H9 (cell line): ENCODE results near the gene COL8A1. TPM values are rescaled to one million over a fixed set of nuclear protein-coding genes. Genes with fewer than 3 reads are reported as not detected.
A peak's percentile ranks its signal among the peaks of the same experiment; 100 is the strongest.

Source experiments
- DNase-seq: peaks from one replicate; pipeline ENCODE4 v3.0.0-alpha.2; 2017
- H2AFZ ChIP-seq: one replicate; pipeline ENCODE4 v1.6.1; 2013; ENCODE audit warnings: mild to moderate bottlenecking, low read length, control low read depth, moderate library complexity
- H2AK5ac ChIP-seq: 2 replicates; pipeline ENCODE4 v1.6.1; 2013; ENCODE audit warnings: low read length, control low read depth, mixed read lengths; ENCODE audit not compliant: insufficient read length
- H2BK120ac ChIP-seq: one replicate; pipeline ENCODE4 v1.6.1; 2013; ENCODE audit warnings: low read depth, mild to moderate bottlenecking, low read length, control low read depth, inconsistent platforms; ENCODE audit not compliant: poor library complexity, severe bottlenecking
- H2BK12ac ChIP-seq: 2 replicates; pipeline ENCODE4 v1.6.1; 2013; ENCODE audit warnings: low read length, control low read depth, mixed read lengths, low read depth; ENCODE audit not compliant: insufficient read length
- H2BK15ac ChIP-seq: 2 replicates; pipeline ENCODE4 v1.6.1; 2013; ENCODE audit warnings: low read depth, low read length, control low read depth
- H2BK20ac ChIP-seq: one replicate; pipeline ENCODE4 v1.6.1; 2013; ENCODE audit warnings: low read depth, mild to moderate bottlenecking, low read length, control low read depth, inconsistent platforms; ENCODE audit not compliant: poor library complexity, severe bottlenecking
- H2BK5ac ChIP-seq: 2 replicates; pipeline ENCODE4 v1.6.1; 2013; ENCODE audit warnings: low read length, control low read depth, mixed read lengths; ENCODE audit not compliant: insufficient read length
- H3K14ac ChIP-seq: 2 replicates; pipeline ENCODE4 v1.6.1; 2013; ENCODE audit warnings: low read length, control low read depth; ENCODE audit not compliant: insufficient read depth
- H3K18ac ChIP-seq: 2 replicates; pipeline ENCODE4 v1.6.1; 2013; ENCODE audit warnings: low read depth, mild to moderate bottlenecking, mixed read lengths, low read length, control low read depth; ENCODE audit not compliant: insufficient read length
- H3K23ac ChIP-seq: 2 replicates; pipeline ENCODE4 v1.6.1; 2013; ENCODE audit warnings: low read length, control low read depth, mixed read lengths, low read depth; ENCODE audit not compliant: insufficient read length
- H3K23me2 ChIP-seq: 2 replicates; pipeline ENCODE4 v1.6.1; 2013; ENCODE audit warnings: low read depth, mild to moderate bottlenecking, mixed read lengths, low read length, control low read depth; ENCODE audit not compliant: insufficient read length, poor library complexity, severe bottlenecking
- H3K27ac ChIP-seq: 2 replicates; pipeline ENCODE4 v1.5.1; 2013; ENCODE audit warnings: low read length, control low read depth, mixed read lengths, low read depth; ENCODE audit not compliant: insufficient read length
- H3K27me3 ChIP-seq: 2 replicates; pipeline ENCODE4 v1.6.1; 2013; ENCODE audit warnings: low read length, control low read depth, inconsistent platforms; ENCODE audit not compliant: insufficient read depth
- H3K4ac ChIP-seq: 2 replicates; pipeline ENCODE4 v1.6.1; 2013; ENCODE audit warnings: low read depth, mild to moderate bottlenecking, control low read depth, inconsistent platforms, low read length, moderate library complexity
- H3K4me1 ChIP-seq: 2 replicates; pipeline ENCODE4 v1.6.1; 2013; ENCODE audit warnings: low read length, control low read depth, inconsistent platforms; ENCODE audit not compliant: insufficient read depth
- H3K4me2 ChIP-seq: 2 replicates; pipeline ENCODE4 v1.6.1; 2013; ENCODE audit warnings: low read length, control low read depth, mixed read lengths; ENCODE audit not compliant: insufficient read length, insufficient read depth
- H3K56ac ChIP-seq: 2 replicates; pipeline ENCODE4 v1.6.1; 2013; ENCODE audit warnings: low read depth, mild to moderate bottlenecking, mixed read lengths, low read length, control low read depth; ENCODE audit not compliant: insufficient read length
- H3K79me1 ChIP-seq: 2 replicates; pipeline ENCODE4 v1.6.1; 2013; ENCODE audit warnings: low read depth, mild to moderate bottlenecking, moderate library complexity, low read length, control low read depth, inconsistent platforms; ENCODE audit not compliant: insufficient read depth, poor library complexity, severe bottlenecking
- H3K79me2 ChIP-seq: 2 replicates; pipeline ENCODE4 v1.6.1; 2013; ENCODE audit warnings: low read length, control low read depth, inconsistent platforms; ENCODE audit not compliant: insufficient read depth
- H3K9ac ChIP-seq: 2 replicates; pipeline ENCODE4 v1.6.1; 2013; ENCODE audit warnings: low read length, control low read depth, mixed read lengths; ENCODE audit not compliant: insufficient read length; ENCODE audit errors: extremely low read depth
- H3K9me3 ChIP-seq: one replicate; pipeline ENCODE4 v1.6.1; 2013; ENCODE audit warnings: low read depth, low read length, inconsistent platforms; ENCODE audit not compliant: control insufficient read depth
- H3T11ph ChIP-seq: one replicate; pipeline ENCODE4 v1.6.1; 2013; ENCODE audit warnings: mild to moderate bottlenecking, low read length, control low read depth, inconsistent platforms
- H4K20me1 ChIP-seq: one replicate; pipeline ENCODE4 v1.6.1; 2013; ENCODE audit not compliant: control insufficient read depth, insufficient read length, insufficient read depth
- H4K5ac ChIP-seq: 2 replicates; pipeline ENCODE4 v1.6.1; 2013; ENCODE audit warnings: low read depth, mild to moderate bottlenecking, mixed read lengths, low read length, control low read depth; ENCODE audit not compliant: insufficient read length
- H4K8ac ChIP-seq: replicated peaks from 2 replicates; pipeline ENCODE4 v1.6.1; 2013; ENCODE audit warnings: low read length, control low read depth, mixed read lengths, low read depth; ENCODE audit not compliant: insufficient read length
- H4K91ac ChIP-seq: 2 replicates; pipeline ENCODE4 v1.6.1; 2013; ENCODE audit warnings: low read depth, mild to moderate bottlenecking, moderate library complexity, mixed read lengths, low read length, control low read depth; ENCODE audit not compliant: insufficient read length
- H3K27ac Mint-ChIP-seq, 3 experiments: 2 replicates in 2 of 3; 3 replicates in 1 of 3; pipeline ENCODE4 v1.8.0; 2020 to 2021; ENCODE audit warnings: mixed read lengths in 3 of 3, mild to moderate bottlenecking in 1 of 3, moderate library complexity in 1 of 3
- H3K27me3 Mint-ChIP-seq: 2 replicates; pipeline ENCODE4 v1.8.0; 2021; ENCODE audit warnings: low read depth, mild to moderate bottlenecking, moderate library complexity, mixed read lengths
- H3K36me3 Mint-ChIP-seq, 3 experiments: 2 replicates in 2 of 3; 3 replicates in 1 of 3; pipeline ENCODE4 v1.8.0; 2020 to 2021; ENCODE audit warnings: low read depth in 3 of 3, mixed read lengths in 3 of 3; ENCODE audit not compliant: insufficient read depth in 1 of 3
- H3K4me1 Mint-ChIP-seq, 2 experiments: 2 replicates each; pipeline ENCODE4 v1.8.0; 2020; ENCODE audit warnings: mixed read lengths in 2 of 2
- H3K4me3 Mint-ChIP-seq, 2 experiments: 2 replicates in 1 of 2; 3 replicates in 1 of 2; pipeline ENCODE4 v1.8.0; 2020 to 2021; ENCODE audit warnings: mild to moderate bottlenecking in 2 of 2, mixed read lengths in 2 of 2, moderate library complexity in 1 of 2
- H3K9me3 Mint-ChIP-seq, 2 experiments: 2 replicates in 1 of 2; 3 replicates in 1 of 2; pipeline ENCODE4 v1.8.0; 2020; ENCODE audit warnings: mild to moderate bottlenecking in 2 of 2, mixed read lengths in 2 of 2, moderate library complexity in 1 of 2
- WGBS: extraction: QIAGEN DNeasy Blood & Tissue Kit; methylation state at CpG from one replicate; pipeline ENCODE4 v1.1.7; 2013; ENCODE audit warnings: missing lambda C conversion rate, low lambda C conversion rate, mixed read lengths; ENCODE audit not compliant: insufficient read length; ENCODE audit errors: extremely low coverage; 5-methylcytosine and 5-hydroxymethylcytosine counted together
- total RNA-seq: library from RNA; stranded (reverse); gene quantifications from 2 replicates; pipeline ENCODE4 v1.2.1, GENCODE V29; 2021
- TF ChIP-seq, protein P1 (sequence below): fragments of 200-600 bp; sonication (generic); conservative IDR thresholded peaks from 3 replicates; pipeline ENCODE4 v1.8.0; 2021; ENCODE audit warnings: antibody characterized with exemption, mild to moderate bottlenecking

The COL8A1 gene
- total RNA-seq, 1 experiment from 2014 or later, result 0.17 TPM

DNA sequence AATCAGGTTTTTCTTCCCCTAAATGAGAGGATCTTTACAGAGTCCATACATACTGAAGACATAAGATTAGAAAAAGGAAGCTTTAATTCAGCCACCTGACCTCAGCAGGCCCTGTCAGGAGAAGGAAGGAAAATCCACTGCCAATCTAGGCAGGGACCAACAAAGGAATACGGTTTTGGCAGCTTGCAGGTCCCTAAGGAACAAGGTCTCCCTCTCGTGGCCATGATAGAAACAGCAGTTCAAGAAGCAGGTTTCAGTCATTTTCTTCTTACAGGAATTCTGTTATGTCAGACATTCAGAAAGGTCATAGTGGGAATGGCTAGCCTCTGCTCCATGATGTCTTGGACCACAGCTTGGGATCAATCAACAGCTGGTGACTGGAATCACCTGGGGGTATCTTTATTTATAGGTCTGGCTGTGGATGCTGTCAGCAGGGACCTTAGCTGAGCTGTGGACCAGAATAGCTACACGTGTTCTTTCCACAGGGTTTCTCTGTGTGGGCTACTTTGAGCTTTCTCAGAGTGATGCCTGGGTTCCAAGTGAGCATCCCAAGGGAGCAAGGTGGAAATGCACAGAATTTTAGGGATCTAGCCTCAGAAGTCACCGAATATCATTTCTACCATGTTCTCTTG lies 169.9 kb downstream of the COL8A1 start:
- H4K20me1 ChIP-seq, result no peaks in the 10 kb centered on the region
- H2BK5ac ChIP-seq, result no peak overlapping the region
- H3K27ac ChIP-seq, result no peak overlapping the region
- H4K91ac ChIP-seq, result no peak overlapping the region
- no peak overlapping the region for H2BK15ac ChIP-seq
- H3K14ac ChIP-seq, result no peak overlapping the region
- H3K23ac ChIP-seq, result no peak overlapping the region
- no peak overlapping the region for H3T11ph ChIP-seq
- no peaks in the 10 kb centered on the region for H3K23me2 ChIP-seq
- no peaks in the 10 kb centered on the region; the same call in 1 of the 2 replicates for H3K27me3 ChIP-seq
- no peaks in the 10 kb centered on the region for H3K79me2 ChIP-seq
- WGBS, result no CpG with 5 or more reads among the region's 4 CpGs
- no peaks in the 10 kb centered on the region for H3K79me1 ChIP-seq
- peaks cover 30 to 34% of the 10 kb centered on the region in 2 experiments for H3K9me3 Mint-ChIP-seq
- no peak overlapping the region for H2AK5ac ChIP-seq
- H2BK12ac ChIP-seq, result no peak overlapping the region
- H3K4me2 ChIP-seq, result no peak overlapping the region
- no peak overlapping the region for H3K4me3 Mint-ChIP-seq
- H3K4me1 Mint-ChIP-seq, result 0 out of 4 replicates have a peak, but pooled peaks cover 0 to 2% of the 10 kb centered on the region in 2 experiments
- H3K4me1 ChIP-seq, result no peaks in the 10 kb centered on the region
- no peak overlapping the region for H3K56ac ChIP-seq
- no peak overlapping the region for H3K9ac ChIP-seq
- H2AFZ ChIP-seq, result no peak overlapping the region
- peaks cover 3% of the 10 kb centered on the region for H3K27me3 Mint-ChIP-seq
- H2BK120ac ChIP-seq, result no peak overlapping the region
- no peak overlapping the region for H4K8ac ChIP-seq
- peaks cover 12 to 24% (median 19%) of the 10 kb centered on the region in 3 experiments for H3K36me3 Mint-ChIP-seq
- H3K27ac Mint-ChIP-seq, result peak overlapping the region in 1 of 3 experiments; percentile 40; a peak in 1 of 7 replicates
- no peak overlapping the region for H2BK20ac ChIP-seq
- peaks cover 21% of the 10 kb centered on the region for H3K9me3 ChIP-seq
- no peak overlapping the region for H3K18ac ChIP-seq
- peak; percentile 71 for DNase-seq
- no peak overlapping the region for H3K4ac ChIP-seq
- TF ChIP-seq, protein P1, sequence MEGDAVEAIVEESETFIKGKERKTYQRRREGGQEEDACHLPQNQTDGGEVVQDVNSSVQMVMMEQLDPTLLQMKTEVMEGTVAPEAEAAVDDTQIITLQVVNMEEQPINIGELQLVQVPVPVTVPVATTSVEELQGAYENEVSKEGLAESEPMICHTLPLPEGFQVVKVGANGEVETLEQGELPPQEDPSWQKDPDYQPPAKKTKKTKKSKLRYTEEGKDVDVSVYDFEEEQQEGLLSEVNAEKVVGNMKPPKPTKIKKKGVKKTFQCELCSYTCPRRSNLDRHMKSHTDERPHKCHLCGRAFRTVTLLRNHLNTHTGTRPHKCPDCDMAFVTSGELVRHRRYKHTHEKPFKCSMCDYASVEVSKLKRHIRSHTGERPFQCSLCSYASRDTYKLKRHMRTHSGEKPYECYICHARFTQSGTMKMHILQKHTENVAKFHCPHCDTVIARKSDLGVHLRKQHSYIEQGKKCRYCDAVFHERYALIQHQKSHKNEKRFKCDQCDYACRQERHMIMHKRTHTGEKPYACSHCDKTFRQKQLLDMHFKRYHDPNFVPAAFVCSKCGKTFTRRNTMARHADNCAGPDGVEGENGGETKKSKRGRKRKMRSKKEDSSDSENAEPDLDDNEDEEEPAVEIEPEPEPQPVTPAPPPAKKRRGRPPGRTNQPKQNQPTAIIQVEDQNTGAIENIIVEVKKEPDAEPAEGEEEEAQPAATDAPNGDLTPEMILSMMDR, result peak; percentile 80
- H4K5ac ChIP-seq, result no peak overlapping the region
